GM12801 (cell line): ENCODE data around the gene TTC7B.

ENCODE experiments used
- CTCF ChIP-seq: IDR thresholded peaks from one replicate; pipeline ENCODE4 v1.5.1; 2011; ENCODE audit warnings: control low read depth; ENCODE audit not compliant: insufficient read length; ENCODE audit errors: extremely low read depth

Gene TTC7B

DNA sequence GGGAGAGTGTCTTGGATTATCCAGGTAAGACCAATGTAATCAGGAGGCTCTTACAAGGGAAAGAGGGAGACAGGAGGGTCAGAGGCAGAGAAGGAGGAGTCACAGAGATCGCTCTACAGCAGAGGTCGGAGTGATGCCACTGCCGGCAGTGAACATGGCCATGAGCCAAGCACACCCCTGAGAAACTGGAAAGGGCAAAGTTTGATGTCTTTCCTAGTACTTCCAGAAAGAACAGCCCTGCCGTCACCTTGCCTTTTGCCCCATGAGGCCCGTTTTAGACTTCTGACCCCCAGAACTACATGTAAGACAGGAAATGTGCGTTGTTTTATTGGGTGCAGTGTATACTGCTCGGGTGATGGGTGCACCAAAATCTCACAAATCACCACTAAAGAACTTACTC lies 285.7 kb downstream of the TTC7B start:
- TF ChIP-seq CTCF: no peak

- TF ChIP-seq CTCF: no peak
These were observed 288.3 kb downstream of the TTC7B start for GRCh38 chr14:90527978-90528377.

DNA sequence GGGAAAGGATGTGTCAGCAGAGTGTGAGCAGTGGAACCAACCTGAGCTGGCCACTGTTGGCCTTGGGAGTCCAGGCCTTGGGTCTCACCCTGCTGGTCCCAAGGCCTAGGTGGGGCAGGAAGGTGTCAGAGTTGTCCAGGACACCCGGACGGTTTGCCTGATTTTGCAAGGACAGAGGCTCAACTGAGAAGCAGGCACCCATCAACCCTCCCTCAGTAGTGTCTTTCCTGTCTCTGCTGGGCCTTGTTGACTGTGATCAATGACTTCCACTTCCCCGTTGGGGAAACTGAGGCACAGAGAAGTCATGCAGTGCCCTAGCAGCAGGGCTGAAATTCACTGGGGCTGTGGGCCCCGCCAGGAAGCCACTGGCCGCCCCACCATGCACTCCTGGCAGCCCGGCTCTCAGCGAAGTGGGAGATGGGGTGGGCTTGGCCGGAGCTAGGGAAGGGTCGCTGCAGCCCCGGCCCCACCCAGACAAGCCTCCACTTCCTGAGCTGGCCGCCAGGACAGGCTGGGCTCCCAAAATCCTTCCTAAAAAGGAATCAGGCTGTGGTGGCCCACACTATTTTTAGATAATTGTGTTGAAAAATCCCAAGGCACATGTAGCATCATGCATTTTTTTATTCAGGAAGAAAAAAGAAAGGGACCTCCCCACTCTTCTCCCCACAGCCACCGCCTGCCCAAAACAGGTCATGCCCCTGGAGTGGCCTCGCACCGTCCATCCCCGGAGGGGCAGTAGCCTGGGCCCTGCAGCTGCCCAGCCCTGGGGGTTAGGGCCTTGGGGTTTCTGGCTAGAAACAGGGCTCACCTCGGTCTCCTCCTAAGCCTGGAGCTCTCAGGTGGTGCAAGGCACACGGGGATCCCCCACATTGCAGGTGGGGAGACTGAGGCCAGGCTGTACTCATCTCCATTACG lies 292.0 kb downstream of the TTC7B start:
- TF ChIP-seq CTCF: no peak

DNA sequence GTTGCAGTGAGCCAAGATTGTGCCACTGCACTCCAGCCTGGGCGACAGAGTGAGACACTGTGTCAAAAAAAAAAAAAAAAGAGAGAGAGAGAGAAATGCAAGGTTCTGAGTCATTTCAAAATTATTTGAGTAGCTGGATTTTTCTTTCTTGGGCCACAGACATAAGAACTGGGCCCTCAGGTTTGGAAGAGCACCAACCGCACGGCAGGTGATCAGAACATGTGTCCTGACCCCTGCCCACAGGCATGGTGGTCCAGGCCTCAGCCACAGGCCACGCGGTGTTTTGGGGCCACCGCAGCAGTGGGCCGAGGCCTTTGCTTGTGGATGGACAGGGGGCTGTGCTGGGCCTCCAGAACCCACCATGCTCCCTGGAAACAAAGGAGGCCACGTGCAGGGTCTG lies 292.7 kb downstream of the TTC7B start:
- TF ChIP-seq CTCF: no peak

GRCh38 chr14:90522571-90523191 lies 293.5 kb downstream of the TTC7B start:
- TF ChIP-seq CTCF: no peak

- TF ChIP-seq CTCF: no peak
These were observed 294.2 kb downstream of the TTC7B start for GRCh38 chr14:90521930-90522483.

DNA sequence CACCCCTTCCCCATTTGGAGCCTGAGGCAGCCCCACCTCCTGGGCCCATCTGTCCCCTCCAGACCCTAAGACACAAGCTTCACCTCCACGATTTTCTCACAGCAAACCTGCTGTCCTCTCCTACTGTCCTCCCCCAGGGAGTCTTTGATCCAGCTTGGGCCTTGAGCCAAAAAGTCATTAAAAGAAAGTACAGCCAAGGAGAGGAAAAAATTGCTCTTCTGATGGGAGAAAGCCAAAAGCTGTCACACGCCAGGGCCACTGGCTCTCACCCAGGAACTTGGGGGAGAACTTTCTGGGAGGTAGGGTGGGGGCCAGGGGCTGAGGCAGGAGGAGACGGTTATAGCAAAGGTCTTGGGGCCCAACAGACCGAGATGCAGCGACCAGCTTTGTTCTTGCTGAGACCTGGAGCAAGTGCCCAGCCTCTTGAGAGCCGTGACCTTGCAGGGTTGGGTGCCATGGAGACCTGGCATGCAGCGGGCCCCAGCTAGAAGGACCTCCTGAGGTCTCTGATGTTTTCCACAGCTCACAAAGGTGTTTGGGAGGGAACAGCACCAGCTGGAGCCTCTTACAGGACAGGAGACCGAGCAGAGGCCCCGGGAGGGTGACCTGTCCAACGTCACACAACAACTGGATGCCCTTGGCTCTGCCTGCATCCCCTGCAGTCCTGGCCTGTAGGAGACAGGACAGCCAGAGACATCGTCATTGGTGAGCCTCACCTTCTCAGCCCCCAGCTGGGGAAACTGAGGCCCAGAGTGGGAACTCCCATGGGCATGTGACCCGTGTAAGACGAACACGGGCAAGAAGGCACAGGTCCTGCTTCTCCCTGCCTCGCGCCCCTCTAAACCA lies 294.9 kb downstream of the TTC7B start:
- TF ChIP-seq CTCF: no peak
